GM12874 (cell line): Measurements from ENCODE around the gene WFDC1.

Source experiments
- CTCF ChIP-seq: IDR thresholded peaks from 2 replicates; pipeline ENCODE4 v1.5.1; 2011; ENCODE audit warnings: low read depth, mild to moderate bottlenecking, control low read depth, low read length, moderate library complexity; ENCODE audit not compliant: insufficient read depth

Gene WFDC1

DNA sequence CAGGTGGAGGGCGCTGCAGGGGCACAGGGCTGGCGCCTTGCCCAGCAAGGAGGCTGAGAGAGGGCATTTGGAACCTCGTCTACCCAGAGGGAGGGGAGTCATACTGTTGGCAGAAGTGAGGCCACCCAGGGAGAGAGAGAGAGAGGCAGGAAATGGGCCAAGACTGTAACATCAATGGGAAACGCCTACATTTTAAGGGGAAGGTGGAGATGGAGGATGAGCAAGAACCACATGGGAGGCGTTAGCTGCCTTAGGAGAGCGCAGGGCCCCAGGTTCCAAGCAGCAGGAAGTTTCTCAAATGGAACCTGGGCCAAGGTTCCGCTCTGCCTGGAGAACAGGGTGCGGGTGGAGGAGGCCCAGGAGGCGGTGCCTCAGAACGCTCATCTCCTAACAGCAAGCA, 2.7 kb upstream of the WFDC1 start:
- TF ChIP-seq CTCF = no peak

DNA sequence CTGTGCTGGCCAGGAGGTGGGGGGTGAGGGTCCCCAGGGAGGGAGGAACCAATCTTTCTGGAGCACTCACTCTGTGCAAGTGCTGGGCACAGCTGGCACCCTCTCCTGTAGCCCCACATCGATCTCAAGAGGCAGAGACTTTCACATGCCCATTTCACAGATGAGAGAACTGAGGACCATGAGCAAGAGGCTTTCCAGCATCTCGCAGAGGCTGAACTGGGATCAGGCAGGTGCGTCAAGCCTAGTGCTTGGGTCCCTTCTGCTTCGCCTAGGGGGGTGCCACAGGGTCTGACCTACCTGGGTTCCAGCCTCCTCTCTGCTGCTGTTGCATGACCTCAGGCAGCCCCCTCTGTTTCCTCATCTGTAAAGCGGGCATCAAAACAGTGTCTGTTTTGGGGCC, 1.3 kb upstream of the WFDC1 start:
- no peak for TF ChIP-seq CTCF

DNA sequence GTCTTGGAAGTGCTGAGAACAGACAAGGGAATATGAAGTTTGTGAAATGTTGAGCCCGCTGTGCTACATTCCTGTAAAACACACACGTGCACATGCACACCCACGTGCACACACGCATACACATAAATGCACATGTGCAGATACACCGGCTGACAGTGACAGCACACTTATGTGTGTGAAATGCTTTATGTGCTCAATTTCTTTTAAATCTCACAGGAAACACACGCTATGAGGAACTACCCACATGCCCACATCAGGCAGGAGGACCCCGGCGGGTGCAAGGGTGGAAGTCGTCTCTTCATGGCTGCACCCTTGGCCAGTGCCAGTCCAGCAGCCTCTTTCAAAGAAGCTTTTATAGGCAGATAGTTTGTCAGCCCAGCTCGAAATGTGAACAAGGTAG, 561 bp upstream of the WFDC1 start:
- no peak for TF ChIP-seq CTCF

- TF ChIP-seq CTCF = no peak
These were observed 654 bp downstream of the WFDC1 start for GRCh38 chr16:84295203-84295860.

DNA sequence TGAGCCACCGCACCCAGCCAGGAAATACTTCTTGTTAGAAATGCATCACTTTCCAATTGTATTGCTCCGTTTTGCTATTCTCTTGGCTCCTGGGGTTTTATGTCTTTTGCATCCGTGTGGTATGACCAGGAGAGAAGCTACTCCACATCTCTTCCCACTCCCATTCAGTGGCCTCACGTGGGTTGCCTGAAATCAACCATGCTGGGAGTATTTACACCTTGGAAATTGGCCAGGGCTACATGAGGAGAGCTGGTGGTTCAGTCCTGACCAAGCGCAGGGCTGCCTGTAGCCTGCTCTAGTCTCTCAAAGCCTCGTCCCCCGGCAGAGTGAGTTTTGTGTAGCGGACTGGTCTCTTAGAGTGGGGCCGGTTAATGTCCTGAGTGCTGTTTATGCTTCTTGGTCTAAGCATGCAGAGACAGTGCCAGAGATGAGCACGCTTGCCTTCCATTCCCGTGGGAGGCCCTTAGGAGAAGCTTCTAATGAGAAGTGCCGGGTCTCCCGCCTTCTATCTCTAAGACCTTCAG, 3.8 kb downstream of the WFDC1 start:
- no peak for TF ChIP-seq CTCF

DNA sequence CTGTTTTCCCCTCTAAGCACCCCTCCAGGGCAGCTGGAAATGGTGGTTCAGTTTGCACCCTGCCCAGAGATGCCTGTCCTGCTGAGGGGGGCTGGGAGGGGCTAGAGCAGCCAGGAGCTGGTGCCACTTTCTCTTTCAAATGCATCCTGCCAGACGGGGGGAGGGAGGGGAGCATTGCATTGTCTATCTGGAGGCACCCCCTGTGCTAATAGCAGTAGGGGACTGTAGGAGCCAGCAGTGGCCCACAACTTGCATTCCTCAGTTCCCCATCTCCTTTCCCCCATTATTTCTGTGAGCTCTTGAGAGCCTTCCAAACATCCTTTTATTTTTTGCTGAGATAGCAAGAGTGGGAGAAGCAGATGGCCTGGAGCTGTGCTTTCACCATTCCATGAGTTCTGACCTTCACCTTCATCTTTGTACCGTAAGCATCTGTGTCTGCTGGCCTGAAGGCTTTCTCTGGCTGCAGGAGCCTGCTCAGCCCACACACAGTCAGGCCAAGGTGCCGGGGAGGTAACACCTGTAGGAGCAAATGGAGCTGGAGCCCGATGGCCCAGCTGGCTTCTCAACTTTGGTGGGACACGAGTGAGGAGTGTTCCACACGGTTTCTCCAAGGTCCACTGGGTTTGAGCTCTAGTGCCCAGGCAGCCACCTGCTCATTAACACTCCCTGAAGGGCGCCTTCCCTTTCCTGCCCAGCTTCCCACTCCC, 5.2 kb downstream of the WFDC1 start:
- TF ChIP-seq CTCF = no peak

DNA sequence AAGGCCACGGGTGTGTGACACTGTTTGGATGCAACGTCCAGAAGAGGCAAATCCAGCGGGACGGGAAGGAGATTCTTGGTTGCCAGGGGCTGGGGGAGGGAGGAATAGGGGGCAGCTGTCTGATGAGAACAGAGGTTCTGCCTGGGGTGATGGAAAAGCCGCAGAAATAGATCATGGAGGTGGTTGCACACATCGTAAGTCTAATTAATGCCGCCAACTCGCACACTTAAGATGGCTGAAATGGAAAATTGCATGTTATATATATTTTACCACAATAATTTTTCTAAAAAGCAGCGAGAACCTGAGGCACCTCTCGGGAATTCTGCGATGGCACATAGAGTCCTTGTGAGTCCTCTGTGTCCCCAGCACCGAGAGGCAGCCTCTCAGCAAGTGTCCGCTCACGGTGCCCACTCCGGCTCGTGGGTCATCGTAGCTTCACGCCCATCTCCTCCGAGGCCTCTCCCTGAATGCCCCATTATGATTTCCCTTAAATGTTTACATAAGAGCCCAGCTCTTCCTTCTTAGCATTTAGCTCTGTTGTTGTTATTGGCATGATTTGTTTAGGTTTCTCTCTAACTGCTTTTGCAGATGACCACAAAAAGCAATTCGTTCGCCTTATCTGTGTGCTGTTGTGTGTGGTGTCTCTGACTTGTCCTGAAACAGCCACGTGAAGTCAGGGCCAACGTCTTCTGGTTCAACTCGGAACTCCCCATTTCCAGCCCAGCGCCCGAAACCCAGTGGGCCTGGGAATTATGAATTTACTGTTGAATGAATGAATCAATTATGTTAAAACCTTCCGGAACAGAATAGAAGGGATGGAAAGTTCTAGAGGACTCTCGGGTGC, 7.7 kb downstream of the WFDC1 start:
- no peak for TF ChIP-seq CTCF
